HepG2 (cell line): ENCODE results near the gene APBB2. TPM values are rescaled to one million over a fixed set of nuclear protein-coding genes. Genes with fewer than 3 reads are reported as not detected.

Experiments
- ATF7-NPFF ChIP-seq: sonication (generic); formaldehyde crosslinking; IDR thresholded peaks from 2 replicates; pipeline ENCODE4 v1.8.1; 2023; ENCODE audit warnings: mild to moderate bottlenecking, low read depth, missing genetic modification reagents, moderate library complexity
- KDM1A ChIP-seq: IDR thresholded peaks from 2 replicates; pipeline ENCODE4 v1.6.1; 2016; ENCODE audit warnings: missing compliant biosample characterization
- PCBP2 ChIP-seq: fragments of 200-400 bp; formaldehyde crosslinking; optimal IDR thresholded peaks from 2 replicates; pipeline ENCODE3; 2018; ENCODE audit warnings: low read length, low read depth; ENCODE audit not compliant: poor library complexity, severe bottlenecking
- PRDM15 ChIP-seq: sonication (generic); formaldehyde crosslinking; IDR thresholded peaks from 2 replicates; pipeline ENCODE4 v1.4.0; 2020; ENCODE audit warnings: missing genetic modification reagents
- RAD21 ChIP-seq: fragments of 450-650 bp; formaldehyde crosslinking; IDR thresholded peaks from 2 replicates; pipeline ENCODE4 v1.5.0; 2020; ENCODE audit warnings: mild to moderate bottlenecking
- RNF2 ChIP-seq: fragments of 450-650 bp; conservative IDR thresholded peaks from 2 replicates; pipeline ENCODE4 v1.6.1; 2016; ENCODE audit warnings: low read depth
- SP140L ChIP-seq: sonication (generic); formaldehyde crosslinking; IDR thresholded peaks from 2 replicates; pipeline ENCODE4 v1.4.0; 2020; ENCODE audit warnings: missing genetic modification reagents, borderline replicate concordance
- U2AF1 ChIP-seq: fragments of 200-400 bp; formaldehyde crosslinking; optimal IDR thresholded peaks from 2 replicates; pipeline ENCODE3; 2017; ENCODE audit warnings: mild to moderate bottlenecking, low read depth, low read length
- ZBTB1 ChIP-seq: sonication (generic); formaldehyde crosslinking; IDR thresholded peaks from 2 replicates; pipeline ENCODE4 v1.4.0; 2020; ENCODE audit warnings: missing genetic modification reagents, borderline replicate concordance
- ZBTB25 ChIP-seq: IDR thresholded peaks from 2 replicates; pipeline ENCODE4 v1.6.1; 2018; ENCODE audit warnings: missing genetic modification reagents
- ZBTB8A ChIP-seq: sonication (generic); formaldehyde crosslinking; IDR thresholded peaks from 2 replicates; pipeline ENCODE4 v1.4.0; 2020; ENCODE audit warnings: mild to moderate bottlenecking, low read depth, missing genetic modification reagents, borderline replicate concordance
- ZFP82 ChIP-seq: sonication (generic); formaldehyde crosslinking; IDR thresholded peaks from 2 replicates; pipeline ENCODE4 v1.5.1; 2020; ENCODE audit warnings: mild to moderate bottlenecking, missing genetic modification reagents, borderline replicate concordance
- ZNF234 ChIP-seq: sonication (generic); formaldehyde crosslinking; conservative IDR thresholded peaks from 2 replicates; pipeline ENCODE4 v1.5.1; 2020; ENCODE audit warnings: mild to moderate bottlenecking, missing genetic modification reagents
- ZNF337 ChIP-seq: sonication (generic); formaldehyde crosslinking; IDR thresholded peaks from 2 replicates; pipeline ENCODE4 v1.5.1; 2020; ENCODE audit warnings: missing genetic modification reagents, low read depth, mild to moderate bottlenecking, borderline replicate concordance
- ZNF33A ChIP-seq: sonication (generic); formaldehyde crosslinking; IDR thresholded peaks from 2 replicates; pipeline ENCODE4 v1.5.1; 2020; ENCODE audit warnings: missing genetic modification reagents, mild to moderate bottlenecking, moderate library complexity, borderline replicate concordance
- ZNF367 ChIP-seq: sonication (generic); formaldehyde crosslinking; IDR thresholded peaks from 2 replicates; pipeline ENCODE4 v1.4.0; 2020; ENCODE audit warnings: missing genetic modification reagents, borderline replicate concordance
- ZNF557 ChIP-seq: sonication (generic); formaldehyde crosslinking; IDR thresholded peaks from 2 replicates; pipeline ENCODE4 v1.4.0; 2020; ENCODE audit warnings: missing genetic modification reagents
- ZNF558 ChIP-seq: sonication (generic); formaldehyde crosslinking; IDR thresholded peaks from 2 replicates; pipeline ENCODE4 v1.9.0; 2022; ENCODE audit warnings: mild to moderate bottlenecking, missing genetic modification reagents, borderline replicate concordance
- ZSCAN21 ChIP-seq: sonication (generic); formaldehyde crosslinking; IDR thresholded peaks from 2 replicates; pipeline ENCODE4 v1.8.0; 2022; ENCODE audit warnings: mild to moderate bottlenecking, missing genetic modification reagents, moderate library complexity, borderline replicate concordance
- polyA plus RNA-seq, 8 experiments: library from polyadenylated mRNA; depleted of rRNA in 3 of 8; stranded (reverse) in 7 of 8; unstranded in 1 of 8; fragments of >200 nt; fragmentation: Illumina TruSeq in 4 of 8; extraction: Trizol in 4 of 8; gene quantifications; 2 replicates each; pipeline versions ENCODE4 v1.2.1 to v1.2.3, GENCODE V29; 2011 to 2016; ENCODE audit warnings: low read depth in 4 of 8, missing spikeins in 1 of 8, mixed read lengths in 1 of 8; ENCODE audit not compliant: insufficient read depth in 1 of 8
- total RNA-seq, 5 experiments: library from RNA; depleted of rRNA; stranded (reverse); fragments of >200 nt; fragmentation: Illumina TruSeq; extraction: Trizol; gene quantifications; 2 replicates each; pipeline ENCODE4 v1.2.3, GENCODE V29; 2016; ENCODE audit warnings: low read depth in 1 of 5
- TF ChIP-seq, protein P1 (sequence below): IDR thresholded peaks from 2 replicates; pipeline ENCODE4 v1.6.1; 2012; ENCODE audit warnings: inconsistent platforms
- TF ChIP-seq, protein P2 (sequence below): sonication (generic); formaldehyde crosslinking; IDR thresholded peaks from 2 replicates; pipeline ENCODE4 v1.5.1; 2020; ENCODE audit warnings: mild to moderate bottlenecking, missing genetic modification reagents, moderate library complexity

APBB2 gene
- total and polyA plus RNA-seq, 2 of the 13 experiments (the other 11 are each of a cell fraction or from before 2014, with no cell fraction given) = 11.7 to 17.0 TPM

DNA sequence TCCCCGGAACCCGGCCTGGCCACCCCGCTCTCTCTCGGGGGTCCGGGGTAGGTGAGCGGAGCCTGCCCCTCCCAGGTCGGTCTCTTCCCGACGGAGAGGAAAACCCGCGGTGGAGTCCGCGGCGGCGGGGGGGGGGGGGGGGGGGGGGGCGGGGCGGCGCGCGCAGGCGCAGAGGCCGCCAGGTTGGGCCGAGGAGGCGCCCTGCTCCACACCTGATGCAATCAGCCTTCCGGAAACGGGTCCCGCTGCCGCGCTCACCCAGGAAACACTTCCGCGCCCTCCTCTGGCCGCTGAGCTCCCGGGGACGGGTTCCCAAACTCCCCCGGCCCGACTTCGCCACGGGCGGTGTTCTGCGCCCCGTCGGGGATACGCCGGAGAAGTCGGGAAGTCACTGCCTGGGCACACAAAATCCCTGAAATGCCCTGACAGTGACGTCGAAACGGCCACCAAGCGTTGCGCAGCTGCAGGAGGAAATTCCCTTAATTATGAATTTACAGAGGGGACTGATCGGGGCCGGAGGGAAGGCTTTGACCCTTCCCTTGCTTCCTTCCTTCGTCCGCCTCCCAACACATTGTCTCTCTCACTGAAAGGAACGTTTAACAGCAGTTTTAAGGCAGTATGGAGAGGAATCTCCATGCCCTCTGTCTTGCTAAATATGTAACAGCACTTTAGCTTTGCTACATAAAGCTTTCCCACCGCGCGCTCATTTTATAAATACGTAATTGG lies 2.1 kb upstream of the APBB2 start (continued):
- TF ChIP-seq ZBTB25 (CRISPR knock-in tag) (peak; percentile 77), ZNF367 (no peak), ZNF234 (CRISPR knock-in tag) (no peak), PCBP2 (no peak), ZNF558 (no peak), ATF7-NPFF (peak; percentile 56; the same call in 1 of the 2 replicates), ZFP82 (CRISPR knock-in tag) (no peak), ZSCAN21 (CRISPR knock-in tag) (peak; percentile 62; the same call in 1 of the 2 replicates), RAD21 (peak; percentile 72), RNF2 (peak; percentile 28; the same call in 1 of the 2 replicates), PRDM15 (peak; percentile 95), ZBTB8A (CRISPR knock-in tag) (0 out of 2 replicates have a peak, but pooled peaks have one; percentile 70), ZNF33A (no peak), KDM1A (no peak), ZBTB1 (CRISPR knock-in tag) (no peak), SP140L (CRISPR knock-in tag) (no peak), U2AF1 (no peak), ZNF557 (no peak), ZNF337 (CRISPR knock-in tag) (no peak)
- TF ChIP-seq, protein P1, sequence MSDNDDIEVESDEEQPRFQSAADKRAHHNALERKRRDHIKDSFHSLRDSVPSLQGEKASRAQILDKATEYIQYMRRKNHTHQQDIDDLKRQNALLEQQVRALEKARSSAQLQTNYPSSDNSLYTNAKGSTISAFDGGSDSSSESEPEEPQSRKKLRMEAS = peak; percentile 80
- TF ChIP-seq, protein P2, sequence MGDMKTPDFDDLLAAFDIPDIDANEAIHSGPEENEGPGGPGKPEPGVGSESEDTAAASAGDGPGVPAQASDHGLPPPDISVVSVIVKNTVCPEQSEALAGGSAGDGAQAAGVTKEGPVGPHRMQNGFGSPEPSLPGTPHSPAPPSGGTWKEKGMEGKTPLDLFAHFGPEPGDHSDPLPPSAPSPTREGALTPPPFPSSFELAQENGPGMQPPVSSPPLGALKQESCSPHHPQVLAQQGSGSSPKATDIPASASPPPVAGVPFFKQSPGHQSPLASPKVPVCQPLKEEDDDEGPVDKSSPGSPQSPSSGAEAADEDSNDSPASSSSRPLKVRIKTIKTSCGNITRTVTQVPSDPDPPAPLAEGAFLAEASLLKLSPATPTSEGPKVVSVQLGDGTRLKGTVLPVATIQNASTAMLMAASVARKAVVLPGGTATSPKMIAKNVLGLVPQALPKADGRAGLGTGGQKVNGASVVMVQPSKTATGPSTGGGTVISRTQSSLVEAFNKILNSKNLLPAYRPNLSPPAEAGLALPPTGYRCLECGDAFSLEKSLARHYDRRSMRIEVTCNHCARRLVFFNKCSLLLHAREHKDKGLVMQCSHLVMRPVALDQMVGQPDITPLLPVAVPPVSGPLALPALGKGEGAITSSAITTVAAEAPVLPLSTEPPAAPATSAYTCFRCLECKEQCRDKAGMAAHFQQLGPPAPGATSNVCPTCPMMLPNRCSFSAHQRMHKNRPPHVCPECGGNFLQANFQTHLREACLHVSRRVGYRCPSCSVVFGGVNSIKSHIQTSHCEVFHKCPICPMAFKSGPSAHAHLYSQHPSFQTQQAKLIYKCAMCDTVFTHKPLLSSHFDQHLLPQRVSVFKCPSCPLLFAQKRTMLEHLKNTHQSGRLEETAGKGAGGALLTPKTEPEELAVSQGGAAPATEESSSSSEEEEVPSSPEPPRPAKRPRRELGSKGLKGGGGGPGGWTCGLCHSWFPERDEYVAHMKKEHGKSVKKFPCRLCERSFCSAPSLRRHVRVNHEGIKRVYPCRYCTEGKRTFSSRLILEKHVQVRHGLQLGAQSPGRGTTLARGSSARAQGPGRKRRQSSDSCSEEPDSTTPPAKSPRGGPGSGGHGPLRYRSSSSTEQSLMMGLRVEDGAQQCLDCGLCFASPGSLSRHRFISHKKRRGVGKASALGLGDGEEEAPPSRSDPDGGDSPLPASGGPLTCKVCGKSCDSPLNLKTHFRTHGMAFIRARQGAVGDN (CRISPR knock-in tag) = peak; percentile 92
